ENCODE results near the gene LSS.

LSS gene

DNA sequence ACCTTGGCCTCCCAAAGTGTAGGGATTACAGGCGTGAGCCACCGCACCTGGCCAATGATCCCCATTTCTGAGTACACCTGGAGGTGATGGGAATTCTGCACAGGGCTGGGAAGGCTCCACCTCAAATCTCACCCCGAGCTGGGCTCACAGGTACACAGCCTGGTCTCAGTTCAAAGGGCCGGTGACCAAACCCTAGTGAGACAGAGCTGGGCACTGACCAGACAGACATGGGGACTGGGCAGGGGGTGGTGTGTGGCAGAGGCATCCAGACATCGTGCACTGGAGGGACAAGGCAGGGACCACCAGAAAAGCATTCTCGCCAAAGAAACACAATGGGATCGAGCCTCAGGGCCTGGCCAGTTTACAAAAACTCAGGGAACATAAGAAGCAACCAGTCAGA, 17.2 kb downstream of the LSS start:
- TF ChIP-seq, protein P1, sequence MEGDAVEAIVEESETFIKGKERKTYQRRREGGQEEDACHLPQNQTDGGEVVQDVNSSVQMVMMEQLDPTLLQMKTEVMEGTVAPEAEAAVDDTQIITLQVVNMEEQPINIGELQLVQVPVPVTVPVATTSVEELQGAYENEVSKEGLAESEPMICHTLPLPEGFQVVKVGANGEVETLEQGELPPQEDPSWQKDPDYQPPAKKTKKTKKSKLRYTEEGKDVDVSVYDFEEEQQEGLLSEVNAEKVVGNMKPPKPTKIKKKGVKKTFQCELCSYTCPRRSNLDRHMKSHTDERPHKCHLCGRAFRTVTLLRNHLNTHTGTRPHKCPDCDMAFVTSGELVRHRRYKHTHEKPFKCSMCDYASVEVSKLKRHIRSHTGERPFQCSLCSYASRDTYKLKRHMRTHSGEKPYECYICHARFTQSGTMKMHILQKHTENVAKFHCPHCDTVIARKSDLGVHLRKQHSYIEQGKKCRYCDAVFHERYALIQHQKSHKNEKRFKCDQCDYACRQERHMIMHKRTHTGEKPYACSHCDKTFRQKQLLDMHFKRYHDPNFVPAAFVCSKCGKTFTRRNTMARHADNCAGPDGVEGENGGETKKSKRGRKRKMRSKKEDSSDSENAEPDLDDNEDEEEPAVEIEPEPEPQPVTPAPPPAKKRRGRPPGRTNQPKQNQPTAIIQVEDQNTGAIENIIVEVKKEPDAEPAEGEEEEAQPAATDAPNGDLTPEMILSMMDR (conservative IDR thresholded peaks at IDR 0.05): no peak
- no peak overlapping the region for H3K27ac ChIP-seq

DNA sequence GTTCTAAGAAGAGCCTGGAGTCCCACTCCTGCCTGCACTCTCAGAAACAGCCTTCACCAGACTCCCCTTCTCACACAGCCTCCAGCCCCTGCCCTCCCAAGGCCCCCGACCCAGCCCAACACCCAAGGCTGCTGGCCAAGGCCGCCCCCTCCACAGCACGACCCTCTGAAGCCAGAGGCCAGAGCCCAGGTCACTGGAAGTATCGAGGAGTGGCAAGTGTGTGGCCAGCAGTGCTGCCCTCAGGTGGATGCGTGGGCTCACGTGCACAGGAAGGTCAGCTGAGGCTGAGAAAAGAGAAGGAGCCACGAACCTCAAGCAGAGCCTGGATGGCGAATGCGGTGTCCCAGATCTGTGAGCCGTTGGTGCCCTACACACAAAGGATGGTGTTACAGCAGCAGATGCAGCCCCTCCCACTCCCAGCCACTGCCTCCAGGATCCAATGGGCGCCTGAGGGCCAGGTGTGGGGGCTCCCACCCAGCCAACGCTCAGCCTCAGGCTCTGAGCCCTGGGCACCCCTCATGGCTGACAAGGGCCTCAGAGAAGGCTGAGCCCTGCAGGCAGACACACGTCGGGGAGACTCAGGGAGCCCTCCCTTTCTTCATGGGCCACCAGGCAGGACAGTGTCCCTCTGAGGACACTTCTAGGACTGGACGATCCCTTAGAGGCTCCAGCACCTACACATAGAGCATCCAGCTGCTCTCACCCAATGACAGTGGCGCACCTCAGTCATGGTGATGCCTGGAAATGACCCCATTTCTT, 18.0 kb downstream of the LSS start:
- TF ChIP-seq, protein P1 (conservative IDR thresholded peaks at IDR 0.05): peak; percentile 62

DNA sequence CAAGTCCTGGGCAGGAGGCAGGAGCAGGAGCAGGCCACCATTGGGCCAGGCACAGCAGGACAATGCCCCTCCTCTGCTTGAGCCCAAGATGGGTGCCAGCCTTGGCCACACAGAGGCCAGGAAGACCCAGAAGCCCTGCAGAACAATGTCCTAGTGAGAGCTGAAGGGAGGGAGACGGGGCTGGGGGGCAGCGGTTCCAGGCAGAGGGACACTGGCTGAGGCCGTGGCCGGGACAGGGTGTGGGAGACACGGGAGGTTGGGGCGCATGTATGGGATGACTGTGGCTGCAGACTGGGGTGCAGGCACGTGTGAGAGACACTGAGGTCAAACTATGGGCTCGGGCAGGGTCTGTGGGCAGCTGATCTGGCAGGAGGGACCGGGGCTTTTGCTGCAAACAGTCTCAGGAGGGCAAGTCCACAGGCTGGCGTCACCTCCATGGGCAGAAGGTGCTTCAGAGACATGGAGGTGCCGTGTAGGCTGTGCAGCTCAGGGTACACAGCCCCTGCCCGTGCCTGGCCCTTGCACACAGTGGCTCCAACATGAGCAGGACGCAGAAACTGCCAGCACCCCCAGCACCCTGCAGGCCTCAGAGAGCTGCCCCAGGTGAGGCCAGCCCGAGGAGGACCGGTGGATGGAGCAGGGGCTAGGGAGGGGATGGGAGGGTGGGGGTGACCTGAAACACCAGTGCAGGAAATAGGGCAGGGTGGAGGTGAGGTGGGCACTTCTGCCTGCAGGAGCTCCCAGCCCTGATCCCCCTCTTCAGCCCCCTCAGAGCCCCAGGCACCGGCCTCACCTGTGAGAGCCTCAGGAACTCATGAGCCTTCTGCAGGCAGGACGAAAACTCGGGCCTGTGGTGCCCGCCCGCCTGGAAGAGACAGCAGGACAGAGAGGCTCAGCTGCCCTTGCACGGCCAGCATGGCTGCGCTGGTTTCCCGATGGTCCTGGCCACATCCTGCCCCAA, 19.5 kb downstream of the LSS start:
- TF ChIP-seq, protein P1 (conservative IDR thresholded peaks at IDR 0.05): no peak
- no peak overlapping the region for H3K27ac ChIP-seq

More for the DNA sequence above, 18.0 kb downstream of the LSS start:
- H3K27ac ChIP-seq: no peak overlapping the region

DNA sequence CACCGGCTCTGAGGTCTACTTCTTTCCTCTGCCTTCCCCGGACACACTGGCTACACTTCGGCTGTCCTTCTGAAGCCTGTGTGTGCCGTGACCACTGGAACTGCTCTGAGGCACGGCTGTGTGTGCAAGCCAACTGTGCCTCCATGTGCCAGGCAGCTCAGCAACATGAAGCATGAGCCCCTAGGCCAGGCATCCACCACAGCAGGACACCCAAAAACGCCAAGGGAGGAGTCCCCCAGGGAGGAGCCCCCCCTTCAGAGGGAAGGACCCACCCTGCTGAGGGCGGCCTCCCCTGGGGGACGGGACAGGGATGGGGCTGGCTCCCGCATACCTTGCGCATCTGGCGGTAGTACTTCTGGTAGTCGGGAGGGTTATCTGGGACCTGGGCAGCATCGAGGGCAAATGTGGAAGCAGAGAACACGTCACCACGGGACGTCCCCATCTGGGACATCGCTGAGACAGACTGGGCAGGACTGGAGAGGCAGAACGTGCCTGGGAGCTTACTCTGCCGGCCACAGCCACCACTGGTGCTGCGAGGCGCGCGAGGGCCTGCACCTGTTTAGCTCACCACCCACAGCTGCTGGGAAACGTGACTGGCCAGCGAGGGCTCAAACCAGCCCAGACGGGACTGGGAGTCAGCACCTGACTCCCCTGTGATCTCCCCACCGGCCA, 20.5 kb downstream of the LSS start:
- TF ChIP-seq, protein P1 (conservative IDR thresholded peaks at IDR 0.05): no peak
- no peak overlapping the region for H3K27ac ChIP-seq

DNA sequence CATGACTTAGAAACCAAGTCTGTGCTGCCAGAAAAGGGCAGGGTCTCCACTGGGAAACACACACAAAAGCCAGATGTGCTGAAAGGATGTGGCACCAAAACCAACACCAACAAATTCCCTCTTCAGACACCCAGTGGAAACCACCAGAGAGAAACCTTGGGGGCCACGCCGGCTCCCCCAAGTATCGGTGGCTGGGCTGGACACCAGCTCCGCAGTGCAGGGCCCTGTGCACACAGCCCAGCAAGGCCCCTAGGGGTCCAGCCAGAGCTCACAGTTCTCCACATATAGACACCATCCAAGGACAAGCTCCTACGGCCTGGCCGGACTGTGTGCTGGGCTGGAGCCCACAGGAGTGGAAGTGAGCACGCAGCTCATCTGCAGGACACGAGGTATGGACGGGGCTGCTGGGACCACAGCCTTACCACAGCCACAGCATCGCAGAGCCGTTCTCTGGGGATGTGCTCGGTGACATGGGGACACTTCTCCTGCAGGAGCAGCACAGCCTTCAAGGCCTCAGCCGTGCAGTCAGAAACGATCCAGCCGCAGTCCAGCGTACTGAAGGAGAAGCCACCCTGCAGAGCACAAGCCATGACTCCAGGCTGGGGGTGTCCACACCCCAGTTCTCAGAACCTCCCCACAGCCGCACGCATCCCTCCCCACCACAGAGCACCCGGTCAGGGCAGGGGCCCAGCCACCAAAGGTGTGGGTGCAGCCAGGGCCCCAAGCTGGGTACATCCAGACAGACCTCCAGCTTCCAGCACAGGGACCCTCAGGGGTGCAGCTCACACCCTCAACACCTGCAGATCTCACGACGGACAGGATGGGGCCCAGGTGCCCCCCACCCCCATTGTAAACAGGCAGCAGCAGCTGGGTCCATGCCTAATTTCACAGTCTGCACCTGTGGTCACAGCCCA, 21.3 kb downstream of the LSS start:
- TF ChIP-seq, protein P1 (conservative IDR thresholded peaks at IDR 0.05): no peak
- no peak overlapping the region for H3K27ac ChIP-seq

DNA sequence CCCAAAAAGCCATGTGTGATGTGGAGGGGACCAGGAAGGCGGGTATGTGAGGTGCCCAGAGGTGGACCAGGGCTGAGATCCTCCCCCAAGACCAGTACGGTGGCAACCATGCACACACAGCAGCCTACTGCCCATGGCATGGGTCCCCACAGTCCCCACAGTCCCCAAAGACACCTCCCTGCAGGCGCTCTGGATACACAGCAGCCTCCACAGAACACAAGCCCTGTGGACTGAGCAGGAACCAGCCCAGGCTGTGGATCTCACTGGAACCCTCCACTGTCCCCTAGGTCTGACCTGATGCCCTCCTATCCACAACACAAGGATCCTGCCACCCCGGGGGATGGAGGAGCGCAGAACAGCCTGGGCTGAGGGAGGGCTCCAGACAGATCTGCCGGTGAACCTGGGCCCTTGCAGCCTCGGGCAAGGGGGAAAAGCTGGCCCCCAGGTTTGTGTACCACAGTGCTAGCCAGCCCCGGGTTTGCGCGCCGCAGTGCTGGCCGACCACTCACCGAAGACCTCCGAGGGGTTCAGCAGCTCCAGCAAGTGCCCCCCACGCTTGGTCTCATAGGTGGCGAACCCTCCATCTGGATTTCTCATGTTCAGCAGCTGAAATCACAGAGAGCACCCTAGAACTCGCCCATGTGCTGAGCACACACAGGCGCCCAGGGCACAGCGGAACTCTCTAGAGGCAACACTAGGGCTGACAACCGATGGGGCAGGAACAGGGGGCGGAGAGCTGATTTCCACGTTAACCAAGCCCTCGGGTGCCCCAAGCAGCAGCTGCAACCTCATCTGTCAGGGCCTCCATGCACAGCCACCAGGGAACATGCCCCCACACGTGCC, 22.2 kb downstream of the LSS start:
- H3K27ac ChIP-seq: no peak overlapping the region
- TF ChIP-seq, protein P1 (conservative IDR thresholded peaks at IDR 0.05): no peak
